HG03095 (cell line): Measurements from ENCODE around the gene BRICD5.
"Not testable (repeated sequence)": the region's sequence is repeated elsewhere in the genome, so short reads cannot be mapped to it uniquely, and the experiment has no call there.

Experiments used
- ATAC-seq: cut with Tn5 transposase; IDR thresholded peaks from one replicate; pipeline ENCODE4 v1.9.1; 2021; ENCODE audit warnings: moderate library complexity; ENCODE audit not compliant: unreplicated experiment

Gene BRICD5

DNA sequence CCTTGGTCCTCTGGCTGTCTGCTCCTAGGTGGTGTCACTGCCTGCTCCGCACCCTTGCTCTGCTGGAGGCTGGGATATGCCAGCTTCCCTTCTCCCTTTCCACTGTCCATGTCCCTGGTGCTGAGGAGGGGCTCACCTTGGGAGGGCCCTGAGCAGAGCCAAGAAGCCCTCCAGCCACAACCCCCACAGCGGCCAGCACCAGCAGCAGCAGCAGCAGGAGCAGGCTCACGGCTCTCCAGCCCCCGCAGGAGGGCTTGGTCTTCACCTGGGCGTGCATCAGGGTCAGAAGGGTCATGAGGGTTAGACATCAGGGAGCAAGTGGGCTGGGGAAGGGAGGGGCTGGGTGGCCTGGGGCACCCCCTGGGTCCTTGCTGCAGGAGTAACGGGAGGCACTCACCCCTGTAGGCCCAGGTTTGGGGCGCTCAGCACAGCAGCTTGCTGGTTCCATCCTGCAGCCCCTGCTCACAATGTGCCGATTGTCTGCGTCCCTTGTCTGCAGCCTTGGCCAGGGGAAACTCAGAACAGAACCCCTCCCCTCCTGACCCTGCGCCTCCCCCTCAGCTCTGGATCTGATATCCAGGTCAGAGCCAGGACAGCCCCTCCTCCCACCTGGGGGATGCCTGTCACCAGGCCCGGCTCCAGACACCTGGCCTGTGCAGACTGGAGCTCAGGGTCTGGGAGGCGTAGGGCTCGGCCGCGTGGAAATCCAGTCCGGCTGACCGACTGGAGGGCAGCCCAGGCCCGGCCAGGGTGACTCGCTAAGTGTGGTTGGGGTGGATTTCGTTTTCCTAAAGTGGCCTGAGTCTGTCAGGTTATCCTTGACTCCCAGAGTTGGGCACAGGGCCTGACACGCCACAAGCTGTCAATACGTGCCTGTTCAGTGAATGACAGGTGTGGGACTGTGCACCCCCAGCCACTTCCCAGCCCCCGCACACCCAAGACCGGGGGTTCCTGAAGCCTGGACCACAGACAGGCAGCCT is at the start of gene BRICD5:
Gene BRICD5, minus strand, starts transcription at position 478 of the 980 bp plus-strand sequence. Its CDS starts 30 bp downstream, at position 448.
- ATAC-seq, result no peak

DNA sequence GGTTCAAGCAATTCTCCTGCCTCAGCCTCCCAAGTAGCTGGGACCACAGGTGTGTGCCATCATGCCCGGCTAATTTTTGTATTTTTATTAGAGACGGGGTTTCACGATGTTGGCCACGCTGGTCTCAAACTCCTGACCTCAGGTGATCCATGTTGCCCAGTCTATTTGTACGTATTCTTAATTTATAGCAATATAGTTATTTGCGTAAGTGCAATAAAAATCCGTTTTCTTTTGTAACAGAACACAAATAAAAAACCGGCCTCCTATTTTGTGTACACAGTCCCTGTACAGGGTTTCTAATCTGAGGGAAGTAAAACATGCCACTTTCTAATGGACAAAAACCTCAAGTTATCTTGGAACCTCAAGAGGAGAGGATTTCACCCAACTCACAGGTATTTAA is 49.6 kb upstream of the BRICD5 start:
- ATAC-seq, result no peak

DNA sequence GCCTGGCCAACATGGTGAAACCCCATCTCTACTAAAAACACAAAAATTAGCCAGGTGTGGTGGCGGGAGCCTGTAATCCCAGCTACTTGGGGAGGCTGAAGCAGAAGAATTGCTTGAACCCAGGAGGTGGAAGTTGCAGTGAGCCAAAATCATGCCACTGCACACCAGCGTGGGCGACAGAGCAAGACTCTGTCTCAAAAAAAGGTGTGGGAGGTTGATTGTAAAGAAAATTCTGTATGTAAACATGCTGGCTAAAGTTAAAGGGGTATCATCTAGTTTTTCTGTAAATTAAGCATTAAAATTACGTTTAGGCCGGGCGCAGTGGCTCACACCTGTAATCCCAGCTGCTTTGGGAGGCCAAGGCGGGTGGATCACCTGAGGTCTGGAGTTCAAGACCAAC is 47.9 kb upstream of the BRICD5 start:
- ATAC-seq, result not testable (repeated sequence)

DNA sequence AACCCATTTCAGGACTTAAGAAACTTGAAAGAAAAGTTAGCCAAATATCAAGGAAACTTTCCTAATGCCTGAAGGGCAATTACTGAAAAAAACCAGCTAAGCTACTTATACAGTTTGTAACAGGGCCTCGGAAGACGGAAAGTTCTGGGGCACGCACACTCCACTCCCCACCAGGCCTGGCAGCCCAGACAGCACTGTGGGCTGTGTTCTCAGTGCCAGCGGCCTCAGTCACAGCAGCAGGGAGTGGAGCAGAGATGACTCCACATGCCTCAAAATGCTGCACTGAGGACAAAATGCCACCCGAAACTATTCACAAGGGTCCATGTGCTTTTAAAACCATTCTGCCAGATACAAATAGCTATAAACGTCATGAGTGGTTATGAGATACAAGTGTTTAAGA is 47.1 kb upstream of the BRICD5 start:
- no peak for ATAC-seq

DNA sequence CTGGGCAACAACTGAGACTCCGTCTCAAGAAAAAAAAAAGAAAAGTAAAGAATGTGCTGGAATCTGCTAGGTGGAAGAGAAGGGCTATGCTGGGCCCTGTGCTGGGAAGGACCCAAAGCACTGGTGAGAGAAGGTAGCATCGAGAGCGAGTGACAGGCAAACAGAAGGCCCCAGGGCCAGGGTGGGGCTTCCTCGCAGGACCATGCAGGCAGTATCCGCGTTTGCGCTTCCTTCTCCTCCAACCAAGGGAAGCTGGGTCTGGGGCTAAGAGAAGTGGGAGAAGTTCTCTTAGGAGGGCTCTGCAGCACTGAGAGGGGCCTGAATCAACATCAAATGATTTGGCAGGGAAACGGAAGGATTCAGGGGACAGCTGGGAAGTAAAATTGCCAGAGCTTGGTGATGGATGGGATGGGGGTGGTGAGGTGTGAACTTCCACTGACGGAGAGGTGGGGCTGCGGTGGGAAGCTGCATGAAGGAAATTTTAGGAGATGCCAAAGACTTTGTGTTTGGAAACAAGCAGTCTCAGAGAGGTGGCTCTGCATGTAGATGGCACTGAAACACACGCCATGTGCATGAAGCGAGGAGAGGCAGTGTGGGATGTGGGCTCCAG is 46.0 kb upstream of the BRICD5 start:
- ATAC-seq, result no peak

DNA sequence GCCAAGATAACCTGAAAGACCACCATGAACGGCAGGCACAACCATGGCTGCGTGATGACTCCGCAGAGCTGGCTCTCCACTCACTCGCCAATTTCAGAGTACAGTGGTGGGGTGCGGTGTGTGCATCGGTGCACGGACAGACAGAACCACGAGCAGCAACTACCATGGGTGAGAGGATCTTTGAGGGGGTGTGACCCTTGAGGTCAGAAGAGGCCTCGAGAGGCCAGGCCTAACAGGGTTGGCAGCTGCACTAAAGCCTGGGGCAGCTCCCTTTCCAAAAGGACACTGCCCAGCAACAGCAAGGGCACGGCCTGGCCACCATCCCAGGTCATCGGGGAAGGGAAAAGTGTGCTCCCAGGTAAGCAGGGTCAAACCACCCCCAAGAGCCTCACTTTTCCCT is 42.6 kb upstream of the BRICD5 start:
- no peak for ATAC-seq

DNA sequence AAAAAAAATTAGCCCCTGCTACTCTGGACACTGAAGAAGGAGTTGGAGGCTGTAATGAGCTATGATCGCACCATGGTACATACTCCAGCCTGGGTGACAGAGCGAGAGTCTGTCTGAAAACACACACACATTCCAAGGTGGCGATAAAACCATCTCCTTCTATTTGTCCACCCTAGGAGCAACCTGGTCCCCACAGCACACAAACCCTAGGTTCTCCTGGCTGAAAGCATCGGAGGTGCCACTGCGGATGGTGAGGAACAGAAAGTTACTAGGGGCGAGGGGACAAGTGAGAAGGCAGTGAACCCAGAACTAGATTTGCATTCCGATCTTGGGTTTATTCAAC is 42.1 kb upstream of the BRICD5 start:
- ATAC-seq, result no peak

DNA sequence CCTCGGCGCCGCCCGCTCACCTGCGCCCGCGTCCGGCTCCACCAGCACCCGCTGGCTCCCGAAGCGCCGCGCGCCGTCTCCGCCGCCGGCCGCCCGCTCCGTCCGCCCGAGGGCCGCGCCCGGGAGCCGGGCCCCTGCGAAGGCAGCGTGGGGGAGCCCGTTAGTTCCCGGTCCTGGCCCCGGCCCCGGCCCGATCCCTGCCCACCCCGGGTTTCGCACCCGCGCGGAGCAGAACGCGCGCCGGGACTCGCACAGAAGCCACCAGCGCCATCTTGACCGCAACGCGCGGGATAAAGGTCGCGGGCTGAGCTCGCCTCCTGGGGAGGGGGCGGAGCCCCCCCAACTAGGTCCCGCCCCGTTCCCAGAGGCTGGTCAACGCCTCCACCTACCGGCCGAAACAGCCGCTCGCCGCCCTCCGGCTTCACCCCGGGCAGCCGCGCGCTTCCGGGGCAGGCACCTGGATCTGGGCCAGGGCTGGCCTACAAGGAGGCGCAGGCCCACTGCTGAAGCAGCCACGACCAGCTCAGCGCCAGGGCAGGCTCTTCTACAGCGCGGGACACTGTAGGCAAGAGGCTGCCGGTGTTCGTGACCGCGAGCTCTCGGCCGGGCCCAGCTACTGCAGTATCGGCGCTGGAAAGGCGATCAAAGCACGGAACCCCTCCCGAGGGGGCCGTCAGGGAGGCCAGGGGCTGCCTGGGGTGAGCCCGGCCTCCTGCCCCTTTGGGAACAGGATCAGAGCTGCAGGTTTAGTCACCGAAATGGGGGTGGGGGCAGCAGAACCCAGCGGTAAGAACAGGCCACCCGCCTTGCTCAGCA is 40.8 kb upstream of the BRICD5 start, which contains the start of gene ECI1:
Gene ECI1, minus strand, starts transcription at position 292 of the 816 bp plus-strand sequence. Its CDS starts 21 bp downstream, at position 271.
- ATAC-seq, result peak; percentile 83

DNA sequence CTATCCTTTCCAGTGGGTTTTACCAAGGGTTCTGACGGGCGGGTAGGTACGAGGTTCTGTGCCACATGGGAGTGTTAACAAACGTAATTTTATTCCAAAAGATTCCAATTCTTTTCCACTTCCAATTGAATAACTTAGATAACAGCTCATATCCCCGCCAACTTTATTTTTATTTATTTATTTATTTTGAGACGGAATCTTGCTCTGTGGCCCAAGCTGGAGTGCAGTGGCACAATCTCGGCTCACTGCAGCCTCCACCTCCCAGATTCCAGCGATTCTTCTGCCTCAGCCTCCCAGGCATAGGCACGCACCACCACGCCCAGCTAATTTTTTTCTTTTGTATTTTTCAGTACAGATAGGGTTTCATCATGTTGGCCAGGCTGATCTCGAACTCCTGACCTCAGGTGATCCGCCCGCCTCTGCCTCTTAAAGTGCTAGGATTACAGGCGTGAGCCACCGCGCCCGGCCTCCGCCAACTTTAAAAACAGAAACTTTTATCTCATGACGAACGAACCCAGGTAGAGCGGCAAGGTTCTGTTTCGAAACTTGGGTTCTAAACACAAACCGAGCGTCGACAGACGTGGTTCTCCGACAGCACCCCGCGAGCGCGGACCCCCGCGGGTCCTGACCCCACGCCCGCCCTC is 40.1 kb upstream of the BRICD5 start:
- no peak for ATAC-seq

DNA sequence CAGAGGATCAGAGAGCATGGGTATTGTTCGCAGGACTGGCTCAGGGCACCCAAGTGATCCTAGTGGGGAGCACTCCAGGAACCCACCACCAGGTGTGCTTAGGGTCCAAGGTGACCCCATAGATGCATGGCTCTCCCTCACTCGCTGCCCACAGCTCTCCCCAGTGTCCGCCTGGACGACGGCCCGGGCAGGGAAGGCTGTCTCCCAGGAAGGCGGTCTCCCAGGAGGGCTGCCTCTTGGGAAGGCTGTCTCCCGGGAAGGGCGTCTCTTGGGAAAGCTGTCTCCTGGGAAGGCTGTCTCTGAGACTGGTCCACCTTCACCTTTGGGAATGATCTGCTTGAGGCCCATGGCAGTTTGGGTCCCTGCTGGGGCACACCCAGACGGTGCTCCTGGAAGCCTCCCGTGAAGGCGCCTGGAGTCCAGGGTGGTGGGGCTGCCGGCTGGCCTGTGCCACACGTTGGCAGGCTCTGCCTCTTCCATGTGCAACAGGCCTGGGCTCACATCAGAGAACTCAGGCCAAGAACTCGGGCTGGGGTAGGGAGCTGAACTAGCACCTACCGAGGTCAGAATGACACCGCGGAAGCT is 35.7 kb upstream of the BRICD5 start:
- no peak for ATAC-seq

DNA sequence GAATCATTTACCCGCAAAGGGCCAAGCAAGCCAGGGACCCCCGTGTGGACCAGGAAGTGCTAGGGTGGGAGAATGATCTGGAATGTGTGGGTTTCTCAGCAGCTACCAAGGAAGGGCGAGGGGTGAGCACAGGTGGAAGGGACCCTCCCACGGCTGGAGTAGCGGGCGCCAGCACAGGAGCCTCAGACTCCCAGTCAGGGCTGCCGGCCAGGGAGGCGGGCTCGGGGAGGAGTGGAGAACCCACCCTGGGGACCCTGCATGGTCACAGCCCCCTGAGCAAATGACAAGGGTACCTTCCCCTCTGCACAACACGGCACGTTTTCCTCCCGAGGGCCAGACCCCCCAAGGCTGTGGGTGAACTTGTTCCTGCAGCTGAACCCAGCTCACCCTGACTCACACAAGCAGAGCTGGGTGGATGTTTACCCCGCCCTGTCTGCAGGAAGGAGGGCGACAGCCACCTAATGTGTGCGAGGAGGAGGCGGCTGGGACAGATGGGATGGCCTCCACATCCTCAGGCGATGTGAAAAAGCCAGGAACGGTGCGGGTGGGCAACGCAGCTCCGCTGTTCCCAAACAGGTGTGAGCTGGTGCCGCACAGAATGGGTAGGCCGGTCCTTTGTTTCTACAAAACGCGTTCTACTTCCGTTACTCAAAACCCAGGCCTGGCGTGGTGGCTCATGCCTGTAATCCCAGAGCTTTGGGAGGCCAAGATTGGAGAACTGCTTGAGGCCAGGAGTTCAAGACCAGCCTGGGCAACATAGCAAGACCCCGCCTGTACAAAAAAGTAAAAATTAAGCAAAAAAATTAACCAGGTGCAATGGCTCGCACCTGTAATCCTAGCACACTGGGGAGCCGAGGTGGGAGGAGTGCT is 34.5 kb upstream of the BRICD5 start:
- ATAC-seq, result no peak

DNA sequence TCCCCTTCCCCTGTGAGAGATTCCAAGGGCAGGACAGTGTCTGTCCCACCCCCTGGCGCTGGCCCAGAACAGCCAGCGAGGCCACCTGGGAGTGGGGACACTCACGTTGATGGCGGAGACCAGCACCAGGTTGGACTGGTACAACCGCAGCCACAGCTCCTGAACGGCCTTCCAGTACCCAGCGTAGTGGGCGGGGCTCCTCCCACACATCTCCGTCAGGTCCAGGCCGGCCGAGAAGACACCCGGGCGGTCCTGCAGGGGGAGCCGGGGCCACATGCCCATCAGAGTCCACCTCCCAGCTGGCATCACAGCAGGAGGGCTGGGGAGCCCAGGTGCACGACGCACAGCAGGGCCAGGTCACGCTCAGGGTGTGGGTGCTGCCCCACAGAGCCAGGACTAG is 33.6 kb upstream of the BRICD5 start:
- ATAC-seq, result no peak

DNA sequence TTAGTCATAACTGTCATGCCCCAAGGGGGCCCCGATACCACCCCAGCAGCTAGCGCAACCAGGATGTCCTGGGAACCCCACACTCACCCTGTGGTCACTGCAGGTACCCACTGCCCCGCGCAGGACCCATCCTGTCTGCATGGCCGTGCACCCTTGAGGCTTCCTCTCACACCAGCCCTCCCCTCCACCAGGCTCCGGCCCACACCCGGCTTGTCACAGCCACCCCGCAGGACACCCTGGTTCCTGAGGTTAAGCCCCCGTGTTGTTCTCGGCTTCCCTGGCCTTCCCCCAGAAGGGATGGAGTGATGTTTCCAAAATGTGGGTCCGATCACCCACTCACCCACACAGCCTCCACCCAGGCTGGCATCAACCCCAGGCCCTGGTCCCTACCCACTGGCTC is 33.1 kb upstream of the BRICD5 start:
- no peak for ATAC-seq

DNA sequence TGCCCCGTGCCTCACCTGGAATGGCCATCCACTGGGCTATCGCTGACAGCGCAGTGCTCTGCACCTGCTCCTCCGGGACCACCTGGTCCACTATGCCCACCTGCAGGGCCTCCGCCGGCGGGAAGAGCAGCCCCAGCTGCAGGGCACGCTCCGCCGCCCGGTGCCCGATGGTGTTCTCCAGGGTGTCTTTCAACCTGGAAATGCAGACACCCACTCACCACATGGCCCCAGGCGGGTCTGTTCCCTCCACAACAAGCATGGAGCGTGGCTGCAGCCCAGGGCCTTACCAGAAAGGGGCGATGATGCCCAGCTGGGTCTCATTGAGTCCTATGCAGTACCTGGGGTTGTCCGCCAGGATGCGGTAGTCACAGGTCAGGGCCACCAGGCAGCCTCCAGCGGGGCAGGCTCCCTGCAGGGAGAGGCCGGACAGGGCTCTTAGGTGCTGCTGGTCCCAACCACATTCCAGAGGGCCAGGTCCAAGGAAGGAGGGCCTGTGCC is 32.4 kb upstream of the BRICD5 start:
- no peak for ATAC-seq

DNA sequence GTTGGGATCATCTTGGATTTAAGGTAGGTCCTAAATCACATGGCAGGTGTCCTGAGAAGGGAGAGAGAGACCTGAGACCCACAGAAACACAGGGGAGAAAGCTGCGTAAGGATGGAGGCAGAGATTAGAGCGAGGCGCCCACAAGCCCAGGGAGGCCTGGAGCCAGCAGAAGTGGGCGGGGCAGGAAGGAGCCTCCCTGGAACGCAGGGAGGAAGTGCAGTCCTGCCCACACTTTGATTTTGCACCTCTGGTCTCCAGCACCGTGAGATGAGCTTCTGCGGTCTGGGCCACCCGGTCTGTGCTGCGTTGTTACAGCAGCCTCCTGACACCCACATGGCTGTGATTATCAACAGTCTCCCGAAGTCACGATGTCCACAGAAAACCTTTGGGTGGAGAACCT is 31.9 kb upstream of the BRICD5 start:
- no peak for ATAC-seq

DNA sequence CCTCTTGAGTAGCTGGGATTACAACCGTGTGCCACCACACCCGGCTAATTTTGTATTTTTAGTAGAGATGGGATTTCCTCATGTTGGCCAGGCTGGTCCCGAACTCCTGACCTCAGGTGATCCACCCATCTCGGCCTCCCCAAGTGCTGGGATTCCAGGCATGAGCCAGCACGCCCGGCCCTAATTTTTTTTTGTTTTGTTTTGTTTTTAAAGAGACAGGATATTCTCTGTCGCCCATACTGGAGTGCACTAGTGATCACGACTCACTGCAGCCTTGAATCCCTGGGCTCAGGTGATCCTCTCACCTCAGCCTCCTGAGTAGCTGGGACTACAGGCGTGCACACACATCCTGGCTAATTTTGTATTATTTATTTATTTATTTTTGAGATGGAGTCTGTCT is 29.7 kb upstream of the BRICD5 start:
- ATAC-seq, result not testable (repeated sequence)

DNA sequence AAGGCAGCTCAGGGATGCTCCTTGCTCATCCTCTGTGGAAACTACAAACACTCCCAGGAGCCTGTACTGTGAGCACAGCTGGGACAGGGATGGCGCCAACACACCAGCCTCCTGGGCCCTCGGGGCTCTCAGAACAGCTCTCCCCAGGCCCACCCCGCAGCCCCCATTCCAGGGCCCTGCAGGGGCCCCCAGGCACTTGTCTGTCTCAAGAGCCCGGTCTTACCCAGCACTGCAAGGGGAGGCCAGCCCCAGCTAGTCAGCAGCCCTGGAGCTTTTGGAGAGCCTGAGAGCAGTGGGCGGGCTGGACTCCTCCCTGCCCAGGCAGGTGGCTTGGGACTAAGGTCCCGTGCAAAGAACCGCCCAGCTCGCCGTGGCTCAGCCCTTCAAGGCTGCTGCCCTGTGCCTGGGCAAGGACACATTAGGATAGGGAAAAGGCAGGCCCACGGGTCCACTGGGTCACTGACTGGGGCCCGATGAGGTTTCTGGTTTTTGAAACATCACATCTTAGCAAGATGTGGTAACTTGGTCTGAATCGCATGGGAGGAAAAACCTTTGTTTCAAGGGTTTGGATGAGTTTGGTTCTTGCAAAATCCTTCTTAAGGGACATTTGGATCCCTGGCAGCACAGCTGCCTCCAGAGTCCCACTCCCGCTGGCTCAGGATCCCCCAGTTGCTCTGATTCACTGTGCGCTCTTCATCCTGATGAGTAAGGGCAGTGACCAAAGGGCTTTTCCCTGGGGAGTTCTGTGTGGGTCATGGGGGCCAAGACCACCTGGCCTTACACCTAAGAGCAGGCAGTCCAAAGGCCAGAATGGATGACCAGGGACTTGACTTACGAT is 28.4 kb upstream of the BRICD5 start:
- no peak for ATAC-seq

DNA sequence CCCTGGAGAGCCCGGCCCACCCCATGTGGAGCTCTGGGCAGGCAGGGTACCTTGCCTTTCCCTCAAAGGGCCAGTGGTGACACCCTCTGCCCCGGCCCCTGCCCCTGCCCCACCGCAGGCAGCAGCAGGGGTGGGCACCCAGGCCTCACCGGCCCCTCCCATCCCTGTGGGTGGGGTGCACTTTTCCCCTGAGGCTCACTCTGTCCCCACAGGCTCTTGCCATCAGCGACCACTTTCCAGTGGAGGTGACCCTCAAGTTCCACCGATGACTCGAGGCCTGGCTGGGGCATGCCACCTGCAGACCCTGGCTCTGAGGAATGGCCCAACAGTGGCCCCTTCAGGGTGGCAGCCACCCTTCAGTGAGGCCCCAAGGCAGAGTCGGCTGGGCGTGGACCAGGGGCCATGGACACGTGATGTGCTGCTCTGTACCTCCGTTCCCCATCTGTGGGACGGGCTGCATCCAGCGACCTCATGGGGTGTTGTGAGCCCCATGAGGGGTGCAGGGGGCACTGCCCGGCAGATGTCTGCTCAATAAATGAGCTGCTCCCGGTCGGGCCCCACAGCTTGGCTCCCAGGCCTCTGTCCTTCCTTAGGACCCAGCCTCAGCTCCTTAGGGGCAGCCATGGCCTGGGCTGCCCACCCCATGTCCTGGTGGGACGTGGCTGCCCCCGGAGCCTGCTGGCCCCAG is 27.6 kb upstream of the BRICD5 start:
- no peak for ATAC-seq
